Body of pancreas (tissue), 4 donors: ENCODE data around the gene LDLRAD4. TPM values are rescaled to one million over a fixed set of nuclear protein-coding genes. Genes with fewer than 3 reads are reported as not detected.

Source experiments
- ATAC-seq: fragments of 150-250 bp; one replicate; pipeline ENCODE4 v1.9.1; 2016
- DNase-seq, 4 donors: peaks; one replicate each; pipeline ENCODE4 v3.0.0-alpha.2; 2019
- H3K27ac ChIP-seq, 4 donors: fragments of 200-600 bp; sonication (generic); 1 replicate in 3 of 4; 2 replicates in 1 of 4; pipeline versions ENCODE4 v1.5.1 to v1.6.1; 2016 to 2019; ENCODE audit warnings: mild to moderate bottlenecking in 1 of 4, mixed read lengths in 1 of 4, moderate library complexity in 1 of 4
- H3K27me3 ChIP-seq, 2 donors: fragments of 200-600 bp; sonication (generic); one replicate each; pipeline ENCODE4 v1.6.0; 2016; ENCODE audit warnings: mild to moderate bottlenecking in 1 of 2
- H3K36me3 ChIP-seq, 2 donors: fragments of 200-600 bp; sonication (generic); replicated peaks in 1 of 2; 2 replicates each; pipeline ENCODE4 v1.5.1; 2016; ENCODE audit warnings: low read depth in 2 of 2; ENCODE audit not compliant: insufficient read depth in 1 of 2
- H3K4me1 ChIP-seq: fragments of 200-600 bp; sonication (generic); one replicate; pipeline ENCODE4 v1.6.0; 2016
- H3K4me3 ChIP-seq, 2 donors: fragments of 200-600 bp; sonication (generic); 1 replicate in 1 of 2; 2 replicates in 1 of 2; pipeline ENCODE4 v1.5.1; 2016 to 2019
- H3K9me3 ChIP-seq, 3 donors: fragments of 200-600 bp; sonication (generic); 1 replicate in 2 of 3; 2 replicates in 1 of 3; pipeline ENCODE4 v1.5.1; 2016
- POLR2A ChIP-seq, 3 donors: fragments of 450-650 bp; IDR thresholded peaks; one replicate each; pipeline ENCODE4 v1.6.1; 2016; ENCODE audit warnings: antibody characterized with exemption in 3 of 3, mild to moderate bottlenecking in 2 of 3
- WGBS, 2 donors: methylation state at CpG; one replicate each; pipeline ENCODE4 v1.1.5; 2017; 5-methylcytosine and 5-hydroxymethylcytosine counted together
- intact Hi-C: fragments of 100-400 bp; cut with DNase I; formaldehyde crosslinking; loops from one replicate; pipeline ENCODE4 v1.15.1; 2023
- total RNA-seq, 2 donors: library from RNA; depleted of rRNA; stranded (reverse); fragments of >200 nt; gene quantifications; one replicate each; pipeline ENCODE4 v1.1.0, GENCODE V29; 2016
- TF ChIP-seq, protein P1 (sequence below), 7 experiments: fragments of 450-650 bp in 4 of 7; fragments of 200-600 bp in 3 of 7; sonication (generic) in 3 of 7; IDR thresholded peaks; one replicate each; pipeline ENCODE4 v1.5.1; 2016 to 2019; ENCODE audit warnings: antibody characterized with exemption in 7 of 7

Gene LDLRAD4
- total RNA-seq, 2 donors from 2014 or later: 8.6 to 35.9 TPM

DNA sequence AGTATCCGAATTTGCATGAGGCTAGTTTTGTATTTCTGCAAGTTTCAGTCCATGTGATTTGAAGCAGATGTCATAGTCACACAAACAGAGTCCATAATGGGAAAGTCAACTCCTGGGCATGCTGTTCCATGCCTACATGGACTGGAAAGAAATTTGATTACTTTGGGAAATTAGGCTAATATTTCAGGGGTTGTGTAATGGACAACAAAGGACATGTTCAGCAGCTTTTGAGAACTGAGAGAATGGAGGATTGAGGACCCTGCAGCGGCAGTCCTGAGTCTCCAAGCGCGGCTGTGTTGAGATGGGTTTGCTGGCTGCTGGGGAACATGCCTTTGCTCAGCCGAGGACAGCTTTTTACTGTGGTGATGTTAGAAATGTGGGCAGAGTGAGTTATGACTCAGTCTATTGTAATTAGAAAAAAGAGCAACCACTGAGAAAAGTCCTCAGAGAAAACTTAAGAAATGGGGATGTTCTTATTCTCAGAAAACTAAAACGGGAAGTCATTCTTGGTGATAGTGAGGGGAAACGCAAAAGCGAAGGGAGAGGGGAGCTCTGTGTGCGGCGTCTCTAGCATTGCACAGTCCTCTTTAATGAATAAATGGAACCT, 358.6 kb downstream of the LDLRAD4 start:
- ATAC-seq (no peak), DNase-seq (peak in 1 of 4 donors; percentile 45)
- Histone ChIP-seq H3K4me1 (no peaks in the 10 kb centered on the region), H3K36me3 (no peaks in the 10 kb centered on the region), H3K4me3 (no peak overlapping the region), H3K27ac (peak overlapping the region in 1 of 4 donors; percentile 17), H3K27me3 (no peaks in the 10 kb centered on the region), H3K9me3 (no peaks in the 10 kb centered on the region)
- intact Hi-C loops: no loop called here
- WGBS, 2 donors: 62 to 79% methylated on average over 10 of the region's 10 CpGs
- peak in 1 of 3 donors; percentile 31 for TF ChIP-seq POLR2A (IDR thresholded peaks at IDR 0.05)
- TF ChIP-seq, protein P1, sequence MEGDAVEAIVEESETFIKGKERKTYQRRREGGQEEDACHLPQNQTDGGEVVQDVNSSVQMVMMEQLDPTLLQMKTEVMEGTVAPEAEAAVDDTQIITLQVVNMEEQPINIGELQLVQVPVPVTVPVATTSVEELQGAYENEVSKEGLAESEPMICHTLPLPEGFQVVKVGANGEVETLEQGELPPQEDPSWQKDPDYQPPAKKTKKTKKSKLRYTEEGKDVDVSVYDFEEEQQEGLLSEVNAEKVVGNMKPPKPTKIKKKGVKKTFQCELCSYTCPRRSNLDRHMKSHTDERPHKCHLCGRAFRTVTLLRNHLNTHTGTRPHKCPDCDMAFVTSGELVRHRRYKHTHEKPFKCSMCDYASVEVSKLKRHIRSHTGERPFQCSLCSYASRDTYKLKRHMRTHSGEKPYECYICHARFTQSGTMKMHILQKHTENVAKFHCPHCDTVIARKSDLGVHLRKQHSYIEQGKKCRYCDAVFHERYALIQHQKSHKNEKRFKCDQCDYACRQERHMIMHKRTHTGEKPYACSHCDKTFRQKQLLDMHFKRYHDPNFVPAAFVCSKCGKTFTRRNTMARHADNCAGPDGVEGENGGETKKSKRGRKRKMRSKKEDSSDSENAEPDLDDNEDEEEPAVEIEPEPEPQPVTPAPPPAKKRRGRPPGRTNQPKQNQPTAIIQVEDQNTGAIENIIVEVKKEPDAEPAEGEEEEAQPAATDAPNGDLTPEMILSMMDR (IDR thresholded peaks at IDR 0.05): no peak

DNA sequence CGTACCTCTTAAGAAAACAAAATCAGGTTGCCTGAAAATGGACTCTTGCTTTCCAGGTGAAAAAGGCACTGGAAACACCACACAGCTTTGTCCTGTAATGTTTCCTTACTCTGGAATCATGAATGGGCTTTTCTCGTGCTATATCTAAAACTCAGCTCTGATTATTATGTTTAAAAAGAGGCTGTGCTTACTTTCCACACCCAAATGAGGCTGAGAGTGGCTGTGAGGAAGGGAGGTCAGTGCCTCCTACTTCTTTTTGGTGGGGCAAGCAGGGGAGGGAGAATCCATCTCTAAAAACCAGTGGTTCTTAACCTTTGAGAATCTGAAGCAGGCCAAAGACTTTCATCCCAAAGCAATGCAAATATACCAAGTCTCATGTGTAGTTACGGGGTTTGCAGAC, 359.2 kb downstream of the LDLRAD4 start:
- intact Hi-C loops: no loop called here
- WGBS, 2 donors: 74 to 79% methylated on average over 3 of the region's 3 CpGs
- peak overlapping the region in 1 of 4 donors; percentile 9 for H3K27ac ChIP-seq
- H3K36me3 ChIP-seq: no peaks in the 10 kb centered on the region
- no peaks in the 10 kb centered on the region for H3K27me3 ChIP-seq
- no peaks in the 10 kb centered on the region for H3K4me1 ChIP-seq
- DNase-seq (no peak), ATAC-seq (no peak)
- TF ChIP-seq, protein P1 (IDR thresholded peaks at IDR 0.05): no peak
- no peak for TF ChIP-seq POLR2A (IDR thresholded peaks at IDR 0.05)
- no peak overlapping the region for H3K4me3 ChIP-seq
- H3K9me3 ChIP-seq: no peaks in the 10 kb centered on the region

DNA sequence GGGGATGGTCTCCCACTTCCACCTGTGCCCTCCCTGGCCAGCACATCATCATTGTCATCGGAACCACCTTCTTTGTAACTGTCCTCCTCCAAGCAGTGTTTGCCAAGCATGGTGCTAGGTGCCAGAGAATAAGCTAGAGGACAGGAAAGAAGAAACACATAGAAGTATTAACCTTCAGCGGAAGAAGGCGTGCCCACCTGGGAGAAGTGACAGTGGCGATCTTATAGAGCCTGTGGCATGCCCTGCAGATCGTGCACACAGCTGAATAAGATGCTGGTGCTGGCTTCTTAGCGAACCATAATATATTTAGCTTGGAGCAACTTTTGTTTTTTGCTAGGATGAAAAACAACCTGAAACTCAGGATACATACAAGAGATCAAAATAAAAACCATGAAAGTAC, 359.8 kb downstream of the LDLRAD4 start:
- no peak for DNase-seq
- H3K9me3 ChIP-seq: no peaks in the 10 kb centered on the region

DNA sequence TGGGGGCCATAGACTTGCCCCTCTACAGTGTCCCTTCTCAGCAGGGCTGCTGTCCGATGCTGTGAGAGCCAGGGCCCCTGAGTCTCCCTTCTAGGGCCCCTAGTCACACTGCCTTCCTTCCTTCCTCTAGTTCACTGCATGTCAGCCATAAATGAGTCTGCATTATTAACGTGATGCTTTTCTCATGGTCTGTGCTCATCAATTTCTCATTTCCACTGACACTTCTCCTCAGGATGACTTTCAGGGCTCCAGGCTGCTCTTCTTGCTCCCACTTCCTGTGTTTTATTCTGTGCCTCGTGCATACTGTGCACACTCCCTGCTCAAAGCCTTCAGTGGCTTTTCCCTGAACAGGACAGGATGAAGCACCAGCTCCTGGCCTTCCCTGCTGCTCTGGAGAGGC, 361.3 kb downstream of the LDLRAD4 start:
- 51 to 56% methylated on average over 3 of the region's 3 CpGs for WGBS, 2 donors
- Histone ChIP-seq H3K27me3 (no peaks in the 10 kb centered on the region), H3K27ac (no peak overlapping the region), H3K4me1 (no peaks in the 10 kb centered on the region), H3K36me3 (no peaks in the 10 kb centered on the region), H3K4me3 (no peak overlapping the region), H3K9me3 (no peaks in the 10 kb centered on the region)
- TF ChIP-seq POLR2A (IDR thresholded peaks at IDR 0.05): no peak
- TF ChIP-seq, protein P1 (IDR thresholded peaks at IDR 0.05): no peak
- no peak for ATAC-seq
- no peak for DNase-seq
- intact Hi-C loops: no loop called here

More for the DNA sequence above, 359.8 kb downstream of the LDLRAD4 start:
- Histone ChIP-seq H3K27ac (no peak overlapping the region), H3K4me3 (no peak overlapping the region), H3K27me3 (no peaks in the 10 kb centered on the region), H3K36me3 (no peaks in the 10 kb centered on the region), H3K4me1 (no peaks in the 10 kb centered on the region)
- WGBS, 2 donors: 75 to 85% methylated on average over 6 of the region's 6 CpGs
- no peak for ATAC-seq
- intact Hi-C loops: no loop called here
- TF ChIP-seq, protein P1 (IDR thresholded peaks at IDR 0.05): no peak
- no peak for TF ChIP-seq POLR2A (IDR thresholded peaks at IDR 0.05)

- Histone ChIP-seq H3K36me3 (no peaks in the 10 kb centered on the region), H3K9me3 (no peaks in the 10 kb centered on the region), H3K27me3 (no peaks in the 10 kb centered on the region), H3K27ac (no peak overlapping the region), H3K4me3 (no peak overlapping the region), H3K4me1 (no peaks in the 10 kb centered on the region)
- no peak for DNase-seq
- TF ChIP-seq POLR2A (IDR thresholded peaks at IDR 0.05): no peak
- TF ChIP-seq, protein P1 (IDR thresholded peaks at IDR 0.05): no peak
- 64 to 68% methylated on average over 4 to 7 of the region's 7 CpGs for WGBS, 2 donors
- intact Hi-C loops: no loop called here
- no peak for ATAC-seq
Measured at GRCh38 chr18:13580351-13580750, 361.8 kb downstream of the LDLRAD4 start.
